ENCODE data around the gene DMXL2.

Gene DMXL2

GRCh38 chr15:51494411-51495314 lies 127.9 kb downstream of the DMXL2 start:
- no peak for TF ChIP-seq CTCF (IDR thresholded peaks at IDR 0.05; ENCODE audit: low read depth, low read length, missing control alignments)
- peak; percentile 9 for DNase-seq (ENCODE audit: extremely low read depth, low read depth)
- H3K4me3 ChIP-seq (replicated peaks; ENCODE audit: low read depth, low read length), result no peak overlapping the region

- H3K4me3 ChIP-seq (replicated peaks; ENCODE audit: low read depth, low read length), result no peak overlapping the region
- TF ChIP-seq CTCF (IDR thresholded peaks at IDR 0.05; ENCODE audit: low read depth, low read length, missing control alignments), result no peak
- no peak for DNase-seq (ENCODE audit: extremely low read depth, low read depth)
These were observed 128.7 kb downstream of the DMXL2 start for GRCh38 chr15:51493892-51494291.

GRCh38 chr15:51492528-51492927 lies 130.0 kb downstream of the DMXL2 start:
- H3K4me3 ChIP-seq (replicated peaks; ENCODE audit: low read depth, low read length), result no peak overlapping the region
- no peak for TF ChIP-seq CTCF (IDR thresholded peaks at IDR 0.05; ENCODE audit: low read depth, low read length, missing control alignments)
- DNase-seq (ENCODE audit: extremely low read depth, low read depth), result no peak

- H3K4me3 ChIP-seq (replicated peaks; ENCODE audit: low read depth, low read length), result no peak overlapping the region
- no peak for DNase-seq (ENCODE audit: extremely low read depth, low read depth)
- TF ChIP-seq CTCF (IDR thresholded peaks at IDR 0.05; ENCODE audit: low read depth, low read length, missing control alignments), result no peak
These were observed 130.6 kb downstream of the DMXL2 start for GRCh38 chr15:51491941-51492340.

- no peak overlapping the region for H3K4me3 ChIP-seq (replicated peaks; ENCODE audit: low read depth, low read length)
- TF ChIP-seq CTCF (IDR thresholded peaks at IDR 0.05; ENCODE audit: low read depth, low read length, missing control alignments), result no peak
- DNase-seq (ENCODE audit: extremely low read depth, low read depth), result no peak
These were observed 137.8 kb downstream of the DMXL2 start for GRCh38 chr15:51484781-51485180.

GRCh38 chr15:51483985-51484384 lies 138.6 kb downstream of the DMXL2 start:
- H3K4me3 ChIP-seq (replicated peaks; ENCODE audit: low read depth, low read length), result no peak overlapping the region
- no peak for DNase-seq (ENCODE audit: extremely low read depth, low read depth)
- TF ChIP-seq CTCF (IDR thresholded peaks at IDR 0.05; ENCODE audit: low read depth, low read length, missing control alignments), result no peak
